ENCODE data around the gene NEK6. TPM values are rescaled to one million over a fixed set of nuclear protein-coding genes. Genes with fewer than 3 reads are reported as not detected.

NEK6 gene
- 10 to 100 TPM in 2 of 4 donors, 1 to 10 TPM in 2; 6.0 to 14.7 (median 9.1) TPM for total RNA-seq

- H3K4me3 ChIP-seq (ENCODE audit: low read depth, poor library complexity, severe bottlenecking) = peak within 1 kb of the TSS; percentile 67
- intact Hi-C loops (cut with DNase I; ENCODE audit: low total_unique reads) = no loop called here
- no peak for DNase-seq (ENCODE audit: low spot score in 2 of 2)
- TF ChIP-seq POLR2A (IDR thresholded peaks at IDR 0.05) = no peak
- TF ChIP-seq CTCF (IDR thresholded peaks at IDR 0.05) = no peak
- WGBS, 2 donors = 1 to 2% methylated on average over 28 to 30 of the region's 116 CpGs
Measured at GRCh38 chr9:124257844-124258606, at the start of gene NEK6. Gene NEK6 (plus strand): TSS chr9:124257949. CDS start chr9:124301965, 44,016 bp downstream.

- no peak for DNase-seq (ENCODE audit: low spot score in 2 of 2)
- intact Hi-C loops (cut with DNase I; ENCODE audit: low total_unique reads) = no loop called here
- TF ChIP-seq POLR2A (IDR thresholded peaks at IDR 0.05) = no peak
- TF ChIP-seq CTCF (IDR thresholded peaks at IDR 0.05) = no peak
- no peak overlapping the region for H3K4me3 ChIP-seq (ENCODE audit: low read depth, poor library complexity, severe bottlenecking)
- 80 to 91% methylated on average over 3 of the region's 3 CpGs for WGBS, 2 donors
Measured at GRCh38 chr9:124208571-124208970, 49.2 kb upstream of the NEK6 start.

GRCh38 chr9:124209279-124209678, 48.5 kb upstream of the NEK6 start:
- no peak for DNase-seq (ENCODE audit: low spot score in 2 of 2)
- WGBS, 2 donors = 80 to 88% methylated on average over 7 of the region's 7 CpGs
- TF ChIP-seq CTCF (IDR thresholded peaks at IDR 0.05) = no peak
- no peak for TF ChIP-seq POLR2A (IDR thresholded peaks at IDR 0.05)
- no peak overlapping the region for H3K4me3 ChIP-seq (ENCODE audit: low read depth, poor library complexity, severe bottlenecking)
- intact Hi-C loops (cut with DNase I; ENCODE audit: low total_unique reads) = no loop called here

- no peak for DNase-seq (ENCODE audit: low spot score in 2 of 2)
- intact Hi-C loops (cut with DNase I; ENCODE audit: low total_unique reads) = no loop called here
- WGBS, 2 donors = 97 to 98% methylated on average over 2 of the region's 2 CpGs
- no peak overlapping the region for H3K4me3 ChIP-seq (ENCODE audit: low read depth, poor library complexity, severe bottlenecking)
- TF ChIP-seq CTCF (IDR thresholded peaks at IDR 0.05) (no peak), POLR2A (IDR thresholded peaks at IDR 0.05) (no peak)
Measured at GRCh38 chr9:124209774-124210173, 48.0 kb upstream of the NEK6 start.

- no peak overlapping the region for H3K4me3 ChIP-seq (ENCODE audit: low read depth, poor library complexity, severe bottlenecking)
- intact Hi-C loops (cut with DNase I; ENCODE audit: low total_unique reads) = no loop called here
- 71 to 73% methylated on average over 3 of the region's 3 CpGs for WGBS, 2 donors
- DNase-seq (ENCODE audit: low spot score in 2 of 2) = no peak
- TF ChIP-seq CTCF (IDR thresholded peaks at IDR 0.05) (no peak), POLR2A (IDR thresholded peaks at IDR 0.05) (no peak)
Measured at GRCh38 chr9:124210697-124211096, 47.1 kb upstream of the NEK6 start.

All from lower leg skin (tissue), 4 donors.